IPS-NIHi7 (cell line): ENCODE measurements around the gene PTH2.
"Not testable (repeated sequence)": the region's sequence is repeated elsewhere in the genome, so short reads cannot be mapped to it uniquely, and the experiment has no call there.

Source experiments
- DNase-seq: peaks from one replicate; pipeline ENCODE4 v3.0.0; 2012; ENCODE audit warnings: mixed read lengths; ENCODE audit errors: extremely low spot score

Gene PTH2

DNA sequence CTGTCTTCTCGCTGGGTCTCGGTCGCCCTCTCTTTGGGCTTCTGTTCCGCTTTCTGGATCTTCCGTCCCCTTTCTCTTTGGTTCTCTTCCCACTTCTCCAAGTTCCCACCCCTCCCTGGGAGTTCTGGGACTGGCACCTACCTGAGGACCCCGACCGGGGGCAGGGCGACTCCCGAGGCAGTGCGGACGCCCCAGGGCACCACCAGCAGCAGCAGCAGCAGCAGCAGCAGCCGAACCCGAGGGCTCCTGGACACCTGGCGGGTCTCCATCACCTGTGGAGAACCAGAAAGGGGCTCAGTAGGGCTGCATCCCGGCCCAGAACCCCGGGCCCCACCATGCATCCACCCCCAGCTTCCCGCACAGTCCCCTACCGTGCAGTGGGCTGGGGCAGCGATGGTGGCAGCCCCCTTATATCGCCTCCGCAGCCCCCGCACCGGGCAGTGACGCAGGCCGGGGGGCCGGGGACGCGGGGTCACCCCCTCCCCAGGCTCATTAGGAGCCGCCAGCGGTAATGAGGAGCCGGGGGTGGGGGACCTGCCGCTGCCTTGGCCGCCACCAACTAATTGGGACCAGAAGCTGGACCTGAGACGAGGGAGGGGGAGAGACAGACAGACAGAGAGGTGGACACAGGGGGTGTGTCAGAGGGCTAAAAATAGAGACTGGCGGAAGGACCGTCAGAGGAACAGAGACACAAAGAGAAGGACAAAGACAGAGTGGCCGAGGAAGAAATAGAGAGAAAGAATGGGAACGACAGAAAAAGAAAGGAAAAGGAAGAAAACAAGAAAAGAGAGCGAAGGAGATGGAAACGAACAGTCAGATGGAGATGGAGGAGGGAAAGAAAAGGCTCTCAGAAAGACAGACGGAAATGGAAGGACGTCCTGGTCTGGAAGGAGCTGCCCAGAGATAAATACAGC, at the start of gene PTH2:
Gene PTH2 (minus strand): TSS at position 371 of the 914 bp plus-strand sequence. CDS start 102 bp downstream, at position 269.
- no peak for DNase-seq

DNA sequence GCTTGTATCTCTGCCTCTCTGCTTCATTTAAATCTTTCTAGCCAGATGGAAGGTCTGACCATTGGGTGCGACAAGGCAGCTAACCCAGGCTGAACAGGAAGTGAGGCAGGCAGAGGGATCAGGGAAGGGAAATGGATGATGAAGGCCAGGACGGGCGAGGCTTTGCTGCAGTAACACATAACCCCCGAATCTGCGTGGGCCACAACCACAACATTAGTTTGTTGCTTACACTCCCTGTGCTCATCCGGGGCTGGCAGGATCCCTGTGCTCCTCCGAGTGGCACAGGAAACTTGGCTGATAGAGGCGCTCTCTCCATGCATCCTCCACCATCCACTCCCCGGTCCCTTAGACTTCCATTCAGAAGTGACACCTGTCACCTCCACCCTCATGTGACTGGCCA, 49.7 kb upstream of the PTH2 start:
- DNase-seq: no peak

DNA sequence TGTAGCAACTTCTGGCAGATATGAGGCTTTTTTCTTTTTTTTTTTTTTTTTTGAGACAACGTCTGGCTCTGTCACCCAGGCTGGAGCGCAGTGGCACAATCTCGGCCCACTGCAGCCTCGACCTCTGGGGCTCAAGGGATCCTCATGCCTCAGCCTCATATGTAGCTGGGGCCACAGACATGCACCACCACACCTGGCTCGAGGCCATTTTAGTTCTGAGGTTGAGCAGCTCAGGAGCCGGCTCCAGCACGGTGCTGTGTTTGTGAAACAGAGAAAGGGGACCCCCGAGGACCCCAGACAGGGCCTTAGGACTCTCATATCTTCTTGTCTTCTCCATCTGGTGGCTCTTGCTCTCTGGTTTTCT, 47.4 kb upstream of the PTH2 start:
- no peak for DNase-seq

GRCh38 chr19:49469828-49470614, 46.8 kb upstream of the PTH2 start:
- DNase-seq: no peak

DNA sequence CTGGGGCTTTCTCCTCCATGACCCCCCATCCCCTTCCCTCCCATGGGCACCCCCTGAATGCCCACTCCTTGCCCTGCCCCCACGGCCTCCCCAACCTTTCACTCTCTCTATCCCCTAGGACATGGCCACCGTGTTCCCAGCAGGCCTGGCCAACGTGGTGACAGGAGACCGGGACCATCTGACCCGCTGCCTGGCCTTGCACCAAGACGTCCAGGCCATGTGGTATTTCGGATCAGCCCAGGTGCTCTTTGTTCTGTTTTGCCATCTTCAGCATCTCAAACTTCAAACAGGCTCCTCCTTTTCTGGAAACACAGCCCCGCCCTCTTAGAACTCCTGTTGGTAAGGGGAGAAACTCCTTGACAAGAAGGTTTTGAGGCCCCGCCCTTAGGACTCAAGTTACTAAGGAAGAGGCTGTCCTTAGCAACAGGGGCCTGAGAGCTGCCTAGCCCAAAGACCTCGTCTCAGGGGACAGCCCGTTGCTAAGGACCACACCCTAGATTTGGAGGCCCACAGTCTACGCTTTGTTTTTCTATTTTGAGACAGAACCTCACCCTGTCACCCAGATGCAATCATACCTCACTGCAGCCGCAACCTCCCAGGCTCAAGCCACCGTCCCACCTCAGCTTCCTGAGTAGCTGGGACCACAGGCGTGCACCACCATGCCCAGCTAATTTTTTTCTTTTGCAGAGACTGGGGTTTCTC, 45.7 kb upstream of the PTH2 start:
- peak; percentile 82 for DNase-seq

DNA sequence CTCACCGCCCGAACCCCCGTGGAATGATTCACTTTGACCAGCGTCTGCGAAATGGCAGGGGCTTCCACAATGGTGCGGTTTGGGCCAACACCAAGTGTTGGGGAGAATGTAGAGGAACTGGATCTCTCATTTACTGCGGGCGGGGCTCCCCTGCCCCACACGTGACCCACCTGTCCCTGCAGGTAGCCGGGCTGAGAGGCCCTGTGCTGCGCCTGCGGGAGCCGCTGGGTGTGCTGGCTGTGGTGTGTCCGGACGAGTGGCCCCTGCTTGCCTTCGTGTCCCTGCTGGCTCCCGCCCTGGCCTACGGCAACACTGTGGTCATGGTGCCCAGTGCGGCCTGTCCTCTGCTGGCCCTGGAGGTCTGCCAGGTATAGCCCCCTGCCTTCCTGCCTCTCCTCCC, 45.0 kb upstream of the PTH2 start:
- DNase-seq: no peak

DNA sequence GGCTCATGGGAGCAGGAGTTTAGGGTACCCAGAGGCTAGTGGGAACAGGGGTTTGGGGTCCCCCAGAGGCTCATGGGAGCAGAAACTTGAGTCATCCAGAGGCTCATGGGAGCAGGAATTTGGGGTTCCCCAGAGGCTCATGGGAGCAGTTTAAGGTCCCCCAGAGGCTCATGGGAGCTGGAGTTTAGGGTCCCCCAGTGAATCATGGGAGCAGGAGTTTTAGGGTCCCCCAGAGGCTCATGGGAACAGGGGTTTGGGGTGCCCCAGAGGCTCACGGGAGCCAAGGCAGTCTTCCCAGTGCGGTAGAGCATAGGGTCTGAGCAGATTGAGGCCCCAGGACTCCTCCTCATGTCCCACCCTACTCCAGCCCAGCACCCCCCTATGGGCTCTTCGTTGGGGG, 42.1 kb upstream of the PTH2 start:
- DNase-seq: no peak

DNA sequence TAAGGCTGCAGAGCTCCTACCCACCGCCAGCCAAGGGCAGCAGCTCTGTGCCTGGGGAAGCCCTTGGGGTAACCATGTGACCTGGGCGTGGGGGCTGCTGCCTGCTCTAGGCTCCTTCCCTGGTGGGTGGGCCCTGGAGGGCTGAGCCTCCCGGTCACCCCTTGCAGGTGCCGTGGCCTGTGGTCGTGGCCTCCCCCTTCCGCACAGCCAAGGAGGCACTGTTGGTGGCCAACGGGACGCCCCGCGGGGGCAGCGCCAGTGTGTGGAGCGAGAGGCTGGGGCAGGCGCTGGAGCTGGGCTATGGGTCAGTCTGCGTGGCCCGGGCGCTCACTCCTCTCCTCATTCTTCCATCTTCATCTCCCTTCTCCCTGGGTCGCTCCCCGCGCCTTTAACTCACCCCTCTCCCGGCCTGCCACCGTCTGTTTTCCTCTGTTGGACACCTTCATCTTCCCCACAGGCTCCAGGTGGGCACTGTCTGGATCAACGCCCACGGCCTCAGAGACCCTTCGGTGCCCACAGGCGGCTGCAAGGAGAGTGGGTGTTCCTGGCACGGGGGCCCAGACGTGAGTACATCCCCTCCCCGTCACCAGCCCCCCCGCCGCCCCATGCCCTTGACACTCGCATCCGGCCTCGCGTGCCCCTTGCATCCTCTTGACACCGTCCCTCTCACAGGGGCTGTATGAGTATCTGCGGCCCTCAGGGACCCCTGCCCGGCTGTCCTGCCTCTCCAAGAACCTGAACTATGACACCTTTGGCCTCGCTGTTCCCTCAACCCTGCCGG, 40.9 kb upstream of the PTH2 start:
- DNase-seq: no peak

- no peak for DNase-seq
Measured at GRCh38 chr19:49462492-49462891, 39.3 kb upstream of the PTH2 start.

DNA sequence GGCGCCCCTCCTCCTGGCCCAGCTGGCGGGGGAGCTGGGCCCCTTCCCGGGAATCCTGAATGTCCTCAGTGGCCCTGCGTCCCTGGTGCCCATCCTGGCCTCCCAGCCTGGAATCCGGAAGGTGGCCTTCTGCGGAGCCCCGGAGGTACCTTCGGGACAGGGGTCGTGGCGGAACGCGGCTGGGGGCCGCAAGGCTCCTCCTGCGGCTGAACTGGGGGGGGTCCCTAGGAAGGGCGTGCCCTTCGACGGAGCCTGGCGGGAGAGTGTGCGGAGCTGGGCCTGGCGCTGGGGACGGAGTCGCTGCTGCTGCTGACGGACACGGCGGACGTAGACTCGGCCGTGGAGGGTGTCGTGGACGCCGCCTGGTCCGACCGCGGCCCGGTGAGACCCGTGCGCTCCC, 38.4 kb upstream of the PTH2 start:
- DNase-seq: no peak

- DNase-seq: not testable (repeated sequence)
Measured at GRCh38 chr19:49461130-49461529, 37.9 kb upstream of the PTH2 start.

GRCh38 chr19:49459388-49459787, 36.1 kb upstream of the PTH2 start:
- DNase-seq: no peak

GRCh38 chr19:49458567-49458903, 35.3 kb upstream of the PTH2 start:
- no peak for DNase-seq

- DNase-seq: no peak
Measured at GRCh38 chr19:49456326-49456725, 33.1 kb upstream of the PTH2 start.

- DNase-seq: no peak
Measured at GRCh38 chr19:49455773-49456172, 32.5 kb upstream of the PTH2 start.

DNA sequence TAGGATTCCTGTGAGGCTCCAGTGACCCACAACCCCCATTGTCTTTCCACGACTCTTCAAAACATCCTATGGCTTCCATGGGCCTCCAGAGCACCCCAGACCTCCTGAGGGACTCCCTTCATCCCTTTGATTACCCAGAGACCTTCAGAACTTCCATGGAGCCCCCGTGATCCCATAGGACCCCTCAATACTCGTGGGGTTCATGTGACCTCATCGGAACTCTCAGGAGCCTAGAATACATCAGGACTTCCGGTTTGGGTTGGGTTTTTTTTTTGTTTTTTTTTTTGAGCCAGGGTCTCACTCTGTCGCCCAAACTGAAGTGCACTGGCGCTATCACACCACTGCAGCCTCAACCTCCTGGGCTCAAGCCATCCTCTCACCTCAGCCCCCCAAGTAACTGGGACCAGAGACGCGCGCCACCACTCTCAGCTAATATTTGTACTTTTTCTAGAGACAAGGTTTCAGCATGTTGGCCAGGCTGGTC, 30.6 kb upstream of the PTH2 start:
- DNase-seq: no peak

DNA sequence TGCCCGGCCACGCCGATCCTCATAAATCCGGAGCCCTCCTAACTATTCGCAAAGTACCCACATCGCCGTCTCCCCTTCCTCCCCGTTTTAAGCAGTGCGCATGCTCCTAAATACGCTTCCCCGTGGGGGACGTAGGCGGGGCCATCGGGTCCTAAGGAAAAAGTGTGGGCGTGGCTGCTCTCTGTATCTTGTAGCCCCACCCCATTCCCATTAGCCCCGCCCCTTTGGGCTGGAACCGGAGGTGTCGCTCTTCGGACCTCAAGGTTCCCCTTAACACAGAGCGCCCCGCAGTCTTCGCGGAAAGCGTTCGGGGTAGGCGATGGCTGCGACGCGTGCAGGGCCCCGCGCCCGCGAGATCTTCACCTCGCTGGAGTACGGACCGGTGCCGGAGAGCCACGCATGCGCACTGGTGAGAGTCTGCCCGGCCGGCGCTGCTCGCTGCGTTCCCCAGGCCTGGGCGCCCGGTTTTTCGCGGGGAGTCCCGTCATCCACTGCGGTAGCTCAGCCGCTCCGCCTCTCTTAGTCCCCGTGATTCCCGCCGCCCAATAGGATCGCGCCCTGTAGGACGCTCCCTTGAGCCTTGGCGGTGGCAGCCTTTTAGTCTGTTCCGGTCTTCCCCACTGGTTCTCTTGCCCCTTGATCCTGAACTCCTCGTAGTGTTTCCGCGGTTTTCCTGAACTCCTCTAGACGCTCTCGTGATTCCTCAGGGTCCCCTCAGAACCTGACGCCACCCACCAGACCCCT, 29.9 kb upstream of the PTH2 start, which contains the start of gene ALDH16A1:
Gene ALDH16A1 (plus strand): TSS at position 213 of the 744 bp plus-strand sequence. CDS start 107 bp downstream, at position 320.
- peak; percentile 99 for DNase-seq

GRCh38 chr19:49451430-49452181, 28.4 kb upstream of the PTH2 start, which contains the start of gene PIH1D1:
Gene PIH1D1 (minus strand): TSS chr19:49451814. CDS start chr19:49451574, 240 bp downstream.
- peak; percentile 82 for DNase-seq

DNA sequence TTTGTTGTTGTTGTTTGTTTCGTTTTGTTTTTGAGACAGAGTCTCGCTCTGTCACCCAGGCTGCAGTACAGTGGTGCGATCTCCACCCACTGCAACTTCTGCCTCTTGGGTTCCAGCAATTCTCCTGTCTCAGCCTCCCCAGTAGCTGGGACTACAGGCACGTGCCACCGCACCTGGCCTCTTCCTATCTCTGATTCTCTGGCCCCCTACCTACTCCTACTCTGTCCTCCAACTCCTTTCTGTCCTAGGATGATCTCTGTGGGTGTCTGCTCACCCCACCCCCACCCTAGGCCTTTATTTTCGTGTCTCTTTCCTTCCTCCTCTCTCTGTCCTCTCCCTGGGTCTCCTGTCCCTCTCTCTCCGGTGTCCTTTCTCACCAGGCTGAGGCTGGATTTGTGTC, 27.2 kb upstream of the PTH2 start:
- no peak for DNase-seq

DNA sequence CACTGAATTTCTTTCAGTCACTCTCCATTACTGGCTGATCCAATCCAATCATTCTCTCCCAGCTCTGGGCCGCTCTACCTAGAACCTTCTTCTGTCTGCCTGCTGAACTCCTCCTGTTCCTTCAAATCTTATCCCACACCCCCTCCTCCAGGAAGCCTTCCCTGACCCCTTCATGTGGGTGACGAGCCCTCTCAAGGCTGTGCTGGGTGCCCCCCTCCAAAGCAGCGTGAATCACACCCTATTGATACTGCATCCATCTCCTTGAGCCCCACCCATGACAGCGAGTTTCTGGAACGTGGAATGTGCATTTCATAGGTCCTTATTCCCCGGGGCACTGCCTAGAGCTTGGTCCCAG, 25.2 kb upstream of the PTH2 start:
- DNase-seq: no peak
